GM23248 (cell line): ENCODE measurements around the gene SIPA1L3. TPM values are rescaled to one million over a fixed set of nuclear protein-coding genes. Genes with fewer than 3 reads are reported as not detected.

Source experiments
- DNase-seq: peaks from one replicate; pipeline ENCODE4 v3.0.0-alpha.2; 2015
- H2AFZ ChIP-seq: fragments of 200-600 bp; sonication (generic); 2 replicates; pipeline ENCODE4 v1.6.1; 2016; ENCODE audit warnings: antibody characterized with exemption
- H3F3A ChIP-seq: fragments of 200-600 bp; sonication (generic); 2 replicates; pipeline ENCODE4 v1.6.1; 2016; ENCODE audit warnings: mild to moderate bottlenecking, antibody characterized with exemption, mixed run types; ENCODE audit not compliant: insufficient read depth
- H3K27ac ChIP-seq: fragments of 200-600 bp; sonication (generic); 2 replicates; pipeline ENCODE4 v1.5.1; 2016; ENCODE audit warnings: mild to moderate bottlenecking
- H3K27me3 ChIP-seq: fragments of 200-600 bp; sonication (generic); replicated peaks from 2 replicates; pipeline ENCODE4 v1.6.1; 2016; ENCODE audit warnings: mild to moderate bottlenecking; ENCODE audit not compliant: insufficient read depth
- H3K36me3 ChIP-seq: fragments of 200-600 bp; sonication (generic); 2 replicates; pipeline ENCODE4 v1.6.1; 2016; ENCODE audit warnings: low read depth, mild to moderate bottlenecking
- H3K4me1 ChIP-seq: fragments of 200-600 bp; sonication (generic); 2 replicates; pipeline ENCODE4 v1.6.1; 2016; ENCODE audit warnings: mild to moderate bottlenecking; ENCODE audit not compliant: insufficient read depth
- H3K4me2 ChIP-seq: fragments of 200-600 bp; sonication (generic); one replicate; pipeline ENCODE4 v1.6.1; 2016; ENCODE audit warnings: mild to moderate bottlenecking; ENCODE audit not compliant: unreplicated experiment
- H3K4me3 ChIP-seq: fragments of 200-600 bp; sonication (generic); 2 replicates; pipeline ENCODE4 v1.5.1; 2016; ENCODE audit warnings: mild to moderate bottlenecking
- H3K79me2 ChIP-seq: fragments of 200-600 bp; sonication (generic); 2 replicates; pipeline ENCODE4 v1.6.1; 2016; ENCODE audit warnings: mild to moderate bottlenecking; ENCODE audit not compliant: insufficient read depth
- H3K9ac ChIP-seq: fragments of 200-600 bp; sonication (generic); 2 replicates; pipeline ENCODE4 v1.6.1; 2016; ENCODE audit warnings: mild to moderate bottlenecking
- H3K9me2 ChIP-seq: fragments of 200-600 bp; sonication (generic); 2 replicates; pipeline ENCODE4 v1.6.1; 2016; ENCODE audit warnings: mixed run types, mild to moderate bottlenecking, moderate library complexity; ENCODE audit not compliant: insufficient read depth
- H3K9me3 ChIP-seq: fragments of 200-600 bp; sonication (generic); one replicate; pipeline ENCODE4 v1.6.1; 2017; ENCODE audit warnings: low read depth
- H4K20me1 ChIP-seq: fragments of 200-600 bp; sonication (generic); 2 replicates; pipeline ENCODE4 v1.6.0; 2016; ENCODE audit not compliant: insufficient read depth
- EZH2 ChIP-seq: fragments of 200-600 bp; sonication (generic); IDR thresholded peaks from 2 replicates; pipeline ENCODE4 v1.6.1; 2018; ENCODE audit warnings: antibody characterized with exemption, mild to moderate bottlenecking; ENCODE audit not compliant: insufficient read depth, poor library complexity, severe bottlenecking
- EZH2phosphoT487 ChIP-seq: fragments of 200-600 bp; sonication (generic); IDR thresholded peaks from 2 replicates; pipeline ENCODE4 v1.6.1; 2018; ENCODE audit warnings: antibody characterized with exemption, moderate library complexity, mild to moderate bottlenecking, low read depth; ENCODE audit not compliant: insufficient read depth
- WGBS, 2 experiments: methylation state at CpG; one replicate each; pipeline ENCODE4 v1.1.6; 2015 to 2017; ENCODE audit warnings: low lambda C conversion rate in 2 of 2, low coverage in 1 of 2; ENCODE audit errors: missing lambda C conversion rate in 2 of 2; 5-methylcytosine and 5-hydroxymethylcytosine counted together
- in situ Hi-C: fragments of 300-500 bp; cut with MboI; formaldehyde crosslinking; loops from 2 replicates; pipeline ENCODE4 v1.15.0; 2020
- polyA plus RNA-seq: library from polyadenylated mRNA; unstranded; fragments of >200 nt; fragmentation: Nextera tagmentation; extraction: Ambion mirVana; gene quantifications from 2 replicates; pipeline ENCODE4 v1.2.1, GENCODE V29; 2016
- total RNA-seq: library from RNA; depleted of rRNA; stranded (reverse); fragments of >200 nt; shearing (Covaris generic); gene quantifications from 2 replicates; pipeline ENCODE4 v1.2.3, GENCODE V29; 2014

Gene SIPA1L3
- total and polyA plus RNA-seq, 2 experiments from 2014 or later = 3.7 to 12.1 TPM

DNA sequence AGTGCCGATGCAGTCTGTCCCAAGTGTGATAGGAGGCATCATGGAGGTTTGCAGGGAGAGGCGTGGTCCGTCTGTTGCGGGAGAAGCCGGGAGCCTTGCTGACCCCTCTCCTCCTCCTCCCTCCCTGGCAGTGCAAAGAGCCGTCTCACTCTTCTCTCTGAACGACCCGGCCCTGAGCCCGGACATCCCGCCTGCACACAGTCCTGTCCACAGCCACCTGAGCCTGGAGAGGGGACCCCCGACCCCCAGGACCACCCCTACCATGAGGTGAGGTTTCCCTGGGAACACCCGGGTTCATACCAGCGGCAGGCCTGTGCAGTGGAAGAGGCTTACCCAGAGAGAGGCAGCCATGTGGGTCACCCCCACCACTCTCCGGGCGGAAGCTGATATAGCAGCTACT is 294.7 kb downstream of the SIPA1L3 start:
- H3K4me2 ChIP-seq = no peak overlapping the region
- no peak overlapping the region for H3K4me3 ChIP-seq
- H3K27me3 ChIP-seq = no peaks in the 10 kb centered on the region
- TF ChIP-seq EZH2phosphoT487 (no peak), EZH2 (no peak)
- 81 to 84% methylated on average over 12 to 15 of the region's 15 CpGs for WGBS, 2 experiments
- no peaks in the 10 kb centered on the region for H3K36me3 ChIP-seq
- H3K4me1 ChIP-seq = no peaks in the 10 kb centered on the region
- DNase-seq = no peak
- H3F3A ChIP-seq = no peaks in the 10 kb centered on the region
- no peak overlapping the region for H2AFZ ChIP-seq
- no peaks in the 10 kb centered on the region for H4K20me1 ChIP-seq
- H3K9me3 ChIP-seq = no peaks in the 10 kb centered on the region
- H3K27ac ChIP-seq = no peak overlapping the region
- H3K79me2 ChIP-seq = no peaks in the 10 kb centered on the region
- no peak overlapping the region for H3K9ac ChIP-seq
- in situ Hi-C loops = no loop called here
- H3K9me2 ChIP-seq = no peaks in the 10 kb centered on the region

DNA sequence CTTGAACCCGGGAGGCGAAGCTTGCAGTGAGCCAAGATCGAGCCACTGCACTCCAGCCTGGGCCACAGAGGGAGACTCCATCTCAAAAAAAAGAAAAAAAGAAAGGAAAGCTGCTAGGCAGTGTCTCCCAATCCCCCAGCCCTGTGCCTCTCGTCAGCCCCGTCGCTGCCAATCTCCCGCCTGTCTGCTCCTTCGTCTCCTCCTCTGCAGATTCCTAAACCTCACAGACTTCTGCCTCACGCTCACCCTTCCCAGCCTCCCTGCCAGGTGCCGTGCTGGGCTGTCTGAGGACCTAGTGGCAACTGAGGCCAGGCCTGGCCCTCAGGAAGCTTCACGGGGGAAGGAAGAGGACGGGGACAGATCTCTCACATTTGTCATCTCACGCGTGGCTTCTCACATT is 295.5 kb downstream of the SIPA1L3 start:
- Histone ChIP-seq H3K36me3 (no peaks in the 10 kb centered on the region), H2AFZ (no peak overlapping the region), H3K4me3 (no peak overlapping the region), H3F3A (no peaks in the 10 kb centered on the region), H4K20me1 (no peaks in the 10 kb centered on the region), H3K9me3 (no peaks in the 10 kb centered on the region), H3K4me1 (no peaks in the 10 kb centered on the region), H3K27ac (no peak overlapping the region), H3K9me2 (no peaks in the 10 kb centered on the region), H3K9ac (no peak overlapping the region), H3K27me3 (no peaks in the 10 kb centered on the region), H3K4me2 (no peak overlapping the region), H3K79me2 (no peaks in the 10 kb centered on the region)
- 86 to 92% methylated on average over 13 to 14 of the region's 14 CpGs for WGBS, 2 experiments
- DNase-seq = no peak
- in situ Hi-C loops = no loop called here
- TF ChIP-seq EZH2 (no peak), EZH2phosphoT487 (no peak)

DNA sequence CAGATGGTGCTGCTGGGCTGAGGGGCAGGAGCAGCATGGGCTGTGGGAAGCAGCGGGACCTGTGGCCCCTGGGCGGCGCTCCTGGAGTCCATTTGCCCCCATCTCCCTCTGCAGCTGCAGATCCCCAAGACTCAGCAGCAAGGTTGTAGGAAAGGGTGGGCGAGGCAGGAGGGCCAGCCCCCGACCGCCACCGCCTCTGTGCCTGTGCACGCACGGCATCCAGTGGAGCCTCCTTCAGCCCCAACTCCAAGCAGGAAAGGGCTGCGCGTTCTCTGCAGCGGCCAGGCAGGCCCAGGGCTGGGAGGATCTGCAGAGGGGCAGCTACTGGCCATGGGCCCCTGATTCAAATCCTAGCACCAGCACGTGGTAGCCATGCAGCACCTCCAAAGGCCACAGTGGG is 296.2 kb downstream of the SIPA1L3 start:
- Histone ChIP-seq H4K20me1 (no peaks in the 10 kb centered on the region), H3K4me1 (no peaks in the 10 kb centered on the region), H3K27me3 (no peaks in the 10 kb centered on the region), H3F3A (peaks cover 1% of the 10 kb centered on the region; the same call in 1 of the 2 replicates), H3K4me3 (no peak overlapping the region), H3K79me2 (no peaks in the 10 kb centered on the region), H3K9me3 (no peaks in the 10 kb centered on the region), H3K27ac (no peak overlapping the region), H3K9me2 (no peaks in the 10 kb centered on the region), H3K36me3 (no peaks in the 10 kb centered on the region), H3K9ac (no peak overlapping the region), H3K4me2 (no peak overlapping the region), H2AFZ (no peak overlapping the region)
- no peak for DNase-seq
- no peak for TF ChIP-seq EZH2phosphoT487
- no peak for TF ChIP-seq EZH2
- WGBS, 2 experiments = 90 to 94% methylated on average over 13 of the region's 13 CpGs
- in situ Hi-C loops = no loop called here

DNA sequence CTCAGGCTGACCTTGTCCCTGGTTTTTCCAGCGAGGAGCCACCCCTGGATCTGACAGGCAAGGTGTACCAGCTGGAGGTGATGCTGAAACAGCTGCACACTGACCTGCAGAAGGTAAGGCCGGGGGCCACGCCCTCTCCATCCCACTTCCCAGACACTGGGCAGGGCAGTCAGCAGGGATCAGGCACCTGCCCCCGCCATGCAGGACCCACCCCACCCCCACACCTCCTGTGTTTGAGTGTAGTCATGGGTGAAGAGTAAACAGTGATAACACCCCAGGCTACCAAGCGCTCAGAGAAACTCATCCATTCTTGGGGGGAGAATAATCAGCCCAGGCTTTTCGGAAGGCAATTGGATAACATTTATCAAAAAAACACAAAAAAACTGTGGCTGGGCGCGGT is 297.1 kb downstream of the SIPA1L3 start:
- peaks cover 1% of the 10 kb centered on the region; the same call in 1 of the 2 replicates for H3K4me1 ChIP-seq
- no peak for DNase-seq
- H3K4me2 ChIP-seq = no peak overlapping the region
- in situ Hi-C loops = no loop called here
- no peaks in the 10 kb centered on the region for H3K9me2 ChIP-seq
- no peaks in the 10 kb centered on the region for H3K9me3 ChIP-seq
- WGBS, 2 experiments = 98 to 99% methylated on average over 8 of the region's 8 CpGs
- H3F3A ChIP-seq = peaks cover 8% of the 10 kb centered on the region; the same call in 1 of the 2 replicates
- H3K4me3 ChIP-seq = no peak overlapping the region
- no peaks in the 10 kb centered on the region for H3K36me3 ChIP-seq
- H3K9ac ChIP-seq = no peak overlapping the region
- no peak for TF ChIP-seq EZH2
- no peak for TF ChIP-seq EZH2phosphoT487
- H3K79me2 ChIP-seq = no peaks in the 10 kb centered on the region
- no peak overlapping the region for H3K27ac ChIP-seq
- H3K27me3 ChIP-seq = no peaks in the 10 kb centered on the region
- no peak overlapping the region for H2AFZ ChIP-seq
- no peaks in the 10 kb centered on the region for H4K20me1 ChIP-seq

DNA sequence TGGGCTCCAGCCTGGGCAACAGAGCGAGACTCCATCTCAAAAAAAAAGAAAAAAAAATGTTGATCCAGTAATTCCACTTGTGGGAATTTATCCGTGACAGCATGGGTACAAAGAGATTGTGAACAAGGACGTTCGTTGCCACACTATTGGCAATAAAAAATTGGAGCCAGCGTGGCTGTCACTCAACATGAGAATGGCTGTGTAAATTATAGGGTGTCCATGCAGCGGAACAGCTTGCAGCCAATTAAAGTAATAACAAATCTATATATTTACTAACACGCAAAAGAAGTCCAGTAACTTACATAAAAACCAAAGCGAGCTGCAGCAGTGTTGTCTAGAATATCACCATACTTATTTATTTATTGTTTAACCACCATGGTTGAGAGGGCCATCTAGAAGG is 297.7 kb downstream of the SIPA1L3 start:
- H3F3A ChIP-seq = peaks cover 10% of the 10 kb centered on the region; the same call in 1 of the 2 replicates
- H2AFZ ChIP-seq = no peak overlapping the region
- H3K4me1 ChIP-seq = peaks cover 7% of the 10 kb centered on the region
- no peak overlapping the region for H3K4me2 ChIP-seq
- H3K9me2 ChIP-seq = no peaks in the 10 kb centered on the region
- no peaks in the 10 kb centered on the region for H3K79me2 ChIP-seq
- DNase-seq = no peak
- no peaks in the 10 kb centered on the region for H4K20me1 ChIP-seq
- no peak overlapping the region for H3K4me3 ChIP-seq
- no peak overlapping the region for H3K27ac ChIP-seq
- WGBS, 2 experiments = 91 to 94% methylated on average over 8 of the region's 8 CpGs
- in situ Hi-C loops = no loop called here
- H3K27me3 ChIP-seq = no peaks in the 10 kb centered on the region
- no peak overlapping the region for H3K9ac ChIP-seq
- no peaks in the 10 kb centered on the region for H3K36me3 ChIP-seq
- no peaks in the 10 kb centered on the region for H3K9me3 ChIP-seq
- TF ChIP-seq EZH2phosphoT487 (no peak), EZH2 (no peak)
